ENCODE measurements around the gene TRAF4.
"Not testable (repeated sequence)": the region's sequence is repeated elsewhere in the genome, so short reads cannot be mapped to it uniquely, and the experiment has no call there.

DNA sequence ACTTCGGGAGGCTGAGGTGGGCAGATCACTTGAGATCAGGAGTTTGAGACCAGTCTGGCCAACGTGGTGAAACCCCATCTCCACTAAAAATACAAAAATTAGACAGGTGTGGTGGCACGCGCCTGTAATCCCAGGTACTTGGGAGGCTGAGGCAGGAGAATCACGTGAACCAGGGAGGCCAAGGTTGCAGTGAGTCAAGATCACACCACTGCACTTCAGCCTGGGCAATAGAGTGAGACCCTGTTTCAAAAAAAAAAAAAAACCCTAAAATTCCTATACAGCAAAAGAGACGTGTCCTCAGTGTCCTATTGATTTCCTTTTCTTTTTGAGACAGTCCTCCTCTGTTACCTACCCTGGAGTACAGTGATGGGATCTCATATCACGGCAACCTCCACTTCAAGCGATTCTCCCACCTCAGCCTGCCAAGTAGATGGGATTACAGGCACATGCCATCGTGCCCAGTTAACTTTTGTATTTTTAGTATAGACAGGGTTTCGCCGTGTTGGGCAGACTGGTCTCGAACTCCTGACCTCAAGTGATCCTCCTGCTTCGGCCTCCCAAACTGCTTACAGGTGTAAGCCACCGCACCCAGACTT, 51.1 kb downstream of the TRAF4 start:
- TF ChIP-seq, protein P1, sequence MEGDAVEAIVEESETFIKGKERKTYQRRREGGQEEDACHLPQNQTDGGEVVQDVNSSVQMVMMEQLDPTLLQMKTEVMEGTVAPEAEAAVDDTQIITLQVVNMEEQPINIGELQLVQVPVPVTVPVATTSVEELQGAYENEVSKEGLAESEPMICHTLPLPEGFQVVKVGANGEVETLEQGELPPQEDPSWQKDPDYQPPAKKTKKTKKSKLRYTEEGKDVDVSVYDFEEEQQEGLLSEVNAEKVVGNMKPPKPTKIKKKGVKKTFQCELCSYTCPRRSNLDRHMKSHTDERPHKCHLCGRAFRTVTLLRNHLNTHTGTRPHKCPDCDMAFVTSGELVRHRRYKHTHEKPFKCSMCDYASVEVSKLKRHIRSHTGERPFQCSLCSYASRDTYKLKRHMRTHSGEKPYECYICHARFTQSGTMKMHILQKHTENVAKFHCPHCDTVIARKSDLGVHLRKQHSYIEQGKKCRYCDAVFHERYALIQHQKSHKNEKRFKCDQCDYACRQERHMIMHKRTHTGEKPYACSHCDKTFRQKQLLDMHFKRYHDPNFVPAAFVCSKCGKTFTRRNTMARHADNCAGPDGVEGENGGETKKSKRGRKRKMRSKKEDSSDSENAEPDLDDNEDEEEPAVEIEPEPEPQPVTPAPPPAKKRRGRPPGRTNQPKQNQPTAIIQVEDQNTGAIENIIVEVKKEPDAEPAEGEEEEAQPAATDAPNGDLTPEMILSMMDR (optimal IDR thresholded peaks at IDR 0.05 in 1 of 3, IDR thresholded peaks at IDR 0.05 in 1 of 3, conservative IDR thresholded peaks at IDR 0.05 in 1 of 3; ENCODE audit: extremely low read depth in 1 of 3, insufficient read depth in 2 of 3, low read length in 3 of 3) = not testable (repeated sequence)
- TF ChIP-seq EZH2 (IDR thresholded peaks at IDR 0.05; ENCODE audit: low read length) = not testable (repeated sequence)
